Sigmoid colon (tissue), 4 donors: Measurements from ENCODE around the gene POC1B.

ENCODE experiments used
- CTCF ChIP-seq, 4 experiments: fragments of 450-650 bp in 3 of 4; fragments of 200-600 bp in 1 of 4; IDR thresholded peaks; one replicate each; pipeline ENCODE4 v1.5.1; 2016 to 2019; ENCODE audit warnings: antibody characterized with exemption in 4 of 4, mild to moderate bottlenecking in 3 of 4, moderate library complexity in 2 of 4
- EP300 ChIP-seq, 4 donors: sonication (generic); formaldehyde crosslinking; IDR thresholded peaks; one replicate each; pipeline ENCODE4 v1.6.1; 2017; ENCODE audit warnings: antibody characterized with exemption in 4 of 4
- POLR2A ChIP-seq, 2 donors: fragments of 450-650 bp; IDR thresholded peaks; one replicate each; pipeline ENCODE4 v1.6.1; 2016; ENCODE audit warnings: antibody characterized with exemption in 2 of 2, mild to moderate bottlenecking in 2 of 2, moderate library complexity in 2 of 2
- POLR2AphosphoS5 ChIP-seq, 4 donors: sonication (generic); formaldehyde crosslinking; IDR thresholded peaks; one replicate each; pipeline ENCODE4 v1.6.1; 2017; ENCODE audit warnings: antibody characterized with exemption in 4 of 4

- TF ChIP-seq CTCF (IDR thresholded peaks at IDR 0.05) (no peak), POLR2A (IDR thresholded peaks at IDR 0.05) (no peak), POLR2AphosphoS5 (IDR thresholded peaks at IDR 0.05) (no peak), EP300 (IDR thresholded peaks at IDR 0.05) (no peak)
These were observed 111.5 kb downstream of the POC1B start for GRCh38 chr12:89414322-89414721.
